Panc1 (cell line): ENCODE data around the gene HLA-DRB1. TPM values are rescaled to one million over a fixed set of nuclear protein-coding genes. Genes with fewer than 3 reads are reported as not detected.

Source experiments
- ATAC-seq: fragments of 200-7000 bp; cut with Tn5 transposase; 2 replicates; pipeline ENCODE4 v1.9.1; 2020; ENCODE audit warnings: mild to moderate bottlenecking, moderate library complexity
- BruUV-seq: library from RNA; stranded (reverse); fragments of 400-500 nt; replicated peaks from 2 replicates; lab custom pipeline; 2021; lab: Mats Ljungman, UMichigan
- CTCF ChIA-PET: fragments of 300-600 bp; sonication (Branson Sonifier 250); formaldehyde crosslinking; loops from one replicate; lab custom pipeline; 2022; ENCODE audit warnings: antibody characterized with exemption; lab: Charles Lee
- POLR2A ChIA-PET: fragments of 300-600 bp; sonication (Branson Sonifier 250); formaldehyde crosslinking; loops from one replicate; lab custom pipeline; 2022; ENCODE audit warnings: antibody characterized with exemption; lab: Charles Lee
- DNase-seq: peaks from one replicate; pipeline ENCODE4 v3.0.0-alpha.2; 2010; ENCODE audit warnings: low read depth, low spot score
- H3K27ac ChIP-seq: 2 replicates; pipeline ENCODE4 v1.5.1; 2011; ENCODE audit warnings: mild to moderate bottlenecking, low read length, inconsistent platforms
- H3K27me3 ChIP-seq: fragments of 200-500 bp; sonication (Bioruptor generic); 2 replicates; pipeline ENCODE4 v1.6.0; 2014; ENCODE audit warnings: low read length, inconsistent platforms; ENCODE audit not compliant: control insufficient read depth, insufficient read depth
- H3K36me3 ChIP-seq: fragments of 200-500 bp; sonication (Bioruptor generic); 2 replicates; pipeline ENCODE4 v1.5.1; 2014; ENCODE audit warnings: inconsistent platforms, mild to moderate bottlenecking, low read length, moderate library complexity; ENCODE audit not compliant: control insufficient read depth, insufficient read depth
- H3K4me1 ChIP-seq: 2 replicates; pipeline ENCODE4 v1.5.1; 2011; ENCODE audit warnings: inconsistent platforms, mild to moderate bottlenecking, low read length, moderate library complexity; ENCODE audit not compliant: control insufficient read depth, insufficient read depth
- H3K4me3 ChIP-seq, 2 experiments: 2 replicates each; pipeline ENCODE4 v1.5.1; 2011 to 2012; ENCODE audit warnings: low read depth in 2 of 2, low read length in 2 of 2, mild to moderate bottlenecking in 2 of 2, inconsistent platforms in 1 of 2, moderate library complexity in 1 of 2
- H3K9me3 ChIP-seq: fragments of 200-500 bp; sonication (Bioruptor generic); 2 replicates; pipeline ENCODE4 v1.5.1; 2014; ENCODE audit warnings: low read depth, mild to moderate bottlenecking, inconsistent platforms, low read length, moderate library complexity; ENCODE audit not compliant: control insufficient read depth, insufficient read depth
- CTCF ChIP-seq: fragments of 450-650 bp; IDR thresholded peaks from 2 replicates; pipeline ENCODE4 v1.5.1; 2017; ENCODE audit warnings: mild to moderate bottlenecking
- POLR2AphosphoS5 ChIP-seq: IDR thresholded peaks from 2 replicates; pipeline ENCODE4 v1.6.1; 2012; ENCODE audit warnings: mild to moderate bottlenecking, low read depth, low read length, moderate library complexity
- REST ChIP-seq, 2 experiments: IDR thresholded peaks; 2 replicates each; pipeline ENCODE4 v1.6.1; 2011 to 2012; ENCODE audit warnings: low read depth in 2 of 2, control low read depth in 1 of 2, low read length in 1 of 2, mild to moderate bottlenecking in 1 of 2, moderate library complexity in 1 of 2; ENCODE audit not compliant: insufficient read depth in 1 of 2
- SIN3A ChIP-seq: IDR thresholded peaks from 2 replicates; pipeline ENCODE4 v1.6.1; 2012; ENCODE audit warnings: low read depth, mild to moderate bottlenecking, low read length, moderate library complexity, borderline replicate concordance; ENCODE audit not compliant: insufficient read depth
- TCF7L2 ChIP-seq: IDR thresholded peaks from 2 replicates; pipeline ENCODE4 v1.6.1; 2011; ENCODE audit warnings: mild to moderate bottlenecking, low read depth, low read length, inconsistent platforms
- in situ Hi-C: cut with HindIII; loops from 2 replicates; pipeline ENCODE4 v1.10.0; 2016; ENCODE audit warnings: low sequenced_read_pairs, low pct_unique_long_range_greater_than_20kb
- intact Hi-C: fragments of 100-400 bp; cut with micrococcal nuclease; formaldehyde crosslinking; loops from one replicate; pipeline ENCODE4 v1.10.0; 2022; ENCODE audit not compliant: unreplicated experiment
- total RNA-seq: library from RNA; stranded (reverse); gene quantifications from one replicate; pipeline ENCODE4 v1.2.1, GENCODE V29; 2021; ENCODE audit not compliant: unreplicated experiment

The HLA-DRB1 gene
- total RNA-seq, 1 experiment from 2014 or later: 1.1 TPM

DNA sequence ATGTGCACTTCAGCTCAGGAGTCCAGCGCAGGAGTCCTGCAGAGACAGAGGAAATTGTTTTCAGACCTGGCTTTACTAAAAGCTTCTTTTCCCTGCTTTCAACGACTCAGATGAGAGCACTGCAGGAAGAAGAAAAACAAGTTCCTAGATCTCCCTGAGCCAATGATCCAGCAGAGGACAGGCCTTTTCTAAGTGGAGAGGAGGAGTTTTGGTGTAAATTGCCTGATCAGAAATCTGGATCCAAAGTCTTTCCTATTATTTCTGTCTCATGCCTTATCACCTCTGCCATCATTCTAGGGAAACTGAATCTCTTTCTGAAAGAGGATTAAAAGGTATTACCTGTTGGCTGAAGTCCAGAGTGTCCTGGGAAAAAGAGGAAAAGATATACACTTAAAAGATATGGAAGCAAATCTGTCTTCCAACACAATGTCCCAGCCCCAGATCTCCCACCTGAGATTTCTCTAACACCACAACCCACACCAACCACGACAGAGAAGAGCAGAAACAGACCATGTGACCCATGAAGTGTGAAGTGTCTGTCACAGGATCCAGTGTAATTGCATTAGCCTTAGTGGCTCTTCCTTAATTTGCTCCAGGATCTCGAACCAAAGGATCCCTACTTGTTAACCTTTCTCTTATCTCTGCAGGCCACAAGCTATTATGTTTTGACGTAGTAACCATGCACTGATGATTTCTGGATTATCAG lies 36.5 kb downstream of the HLA-DRB1 start:
- intact Hi-C loops: no loop called here

GRCh38 chr6:32551410-32551809 lies 38.2 kb downstream of the HLA-DRB1 start:
- ChIA-PET POLR2A (no interaction called here), CTCF (no interaction called here)
- no peak for DNase-seq
- no peak for TF ChIP-seq CTCF
- no peak for TF ChIP-seq REST (IDR thresholded peaks at IDR 0.05; ENCODE audit: insufficient read depth in 1 of 2, low read depth in 2 of 2, low read length in 1 of 2)
- TF ChIP-seq POLR2AphosphoS5: no peak
- TF ChIP-seq TCF7L2: no peak
- no peak for TF ChIP-seq SIN3A
- Histone ChIP-seq H3K4me1 (no peaks in the 10 kb centered on the region), H3K36me3 (no peaks in the 10 kb centered on the region), H3K27ac (no peak overlapping the region), H3K9me3 (no peaks in the 10 kb centered on the region), H3K4me3 (no peak overlapping the region), H3K27me3 (no peaks in the 10 kb centered on the region)
- intact Hi-C loops (no loop called here), in situ Hi-C loops (no loop called here)
- ATAC-seq: no peak
- no TSS peak for BruUV-seq

More for the DNA sequence above, 36.5 kb downstream of the HLA-DRB1 start:
- H3K27me3 ChIP-seq: no peaks in the 10 kb centered on the region
- ChIA-PET POLR2A (interaction anchor here (0.6 kb wide), 1 partner anchor 78 kb away, joined by 3 read pairs; no protein-coding TSS in a partner anchor), CTCF (no interaction called here)
- no peak for DNase-seq
- in situ Hi-C loops: no loop called here
- no peaks in the 10 kb centered on the region for H3K4me1 ChIP-seq
- no peak overlapping the region for H3K27ac ChIP-seq
- no peaks in the 10 kb centered on the region for H3K36me3 ChIP-seq
- H3K9me3 ChIP-seq: no peaks in the 10 kb centered on the region
- TF ChIP-seq POLR2AphosphoS5 (no peak), REST (IDR thresholded peaks at IDR 0.05; ENCODE audit: insufficient read depth in 1 of 2, low read depth in 2 of 2, low read length in 1 of 2) (no peak), TCF7L2 (no peak), CTCF (no peak), SIN3A (no peak)
- no peak for ATAC-seq
- BruUV-seq: no TSS peak
- H3K4me3 ChIP-seq: no peak overlapping the region
